GM18505 (cell line): ENCODE data around the gene CCDC183.
"Not testable (repeated sequence)": the region's sequence is repeated elsewhere in the genome, so short reads cannot be mapped to it uniquely, and the experiment has no call there.

ENCODE experiments used
- ATAC-seq: cut with Tn5 transposase; IDR thresholded peaks from one replicate; pipeline ENCODE4 v1.9.1; 2021; ENCODE audit not compliant: unreplicated experiment
- POLR2A ChIP-seq: IDR thresholded peaks from 4 replicates; pipeline ENCODE4 v1.6.1; 2011; ENCODE audit warnings: borderline replicate concordance; ENCODE audit not compliant: insufficient read depth, insufficient read length; ENCODE audit errors: extremely low read depth

The CCDC183 gene

DNA sequence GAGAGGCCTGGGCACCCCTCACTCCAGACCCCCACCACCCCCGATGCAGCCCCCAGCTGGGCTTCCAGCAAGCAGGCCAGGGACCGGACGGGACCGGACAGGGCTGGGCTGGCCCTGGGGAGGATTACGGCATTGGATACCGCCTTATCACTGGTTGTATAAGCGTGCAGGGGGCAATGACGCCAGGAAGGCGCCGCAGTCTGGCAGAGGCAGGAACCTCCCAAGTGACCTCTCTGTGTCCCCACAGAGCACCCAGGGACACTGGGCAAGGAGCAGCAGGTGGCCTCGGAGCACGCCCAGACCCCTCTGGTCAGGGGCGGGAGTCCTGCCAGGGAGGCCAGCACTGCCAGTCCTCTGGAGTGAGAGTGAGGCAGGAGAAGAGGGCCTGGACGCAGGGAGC, 31.1 kb upstream of the CCDC183 start:
- ATAC-seq: no peak
- TF ChIP-seq POLR2A: no peak

GRCh38 chr9:136765745-136766409, 30.3 kb upstream of the CCDC183 start:
- not testable (repeated sequence) for ATAC-seq

GRCh38 chr9:136766410-136767120, 29.6 kb upstream of the CCDC183 start:
- not testable (repeated sequence) for ATAC-seq

DNA sequence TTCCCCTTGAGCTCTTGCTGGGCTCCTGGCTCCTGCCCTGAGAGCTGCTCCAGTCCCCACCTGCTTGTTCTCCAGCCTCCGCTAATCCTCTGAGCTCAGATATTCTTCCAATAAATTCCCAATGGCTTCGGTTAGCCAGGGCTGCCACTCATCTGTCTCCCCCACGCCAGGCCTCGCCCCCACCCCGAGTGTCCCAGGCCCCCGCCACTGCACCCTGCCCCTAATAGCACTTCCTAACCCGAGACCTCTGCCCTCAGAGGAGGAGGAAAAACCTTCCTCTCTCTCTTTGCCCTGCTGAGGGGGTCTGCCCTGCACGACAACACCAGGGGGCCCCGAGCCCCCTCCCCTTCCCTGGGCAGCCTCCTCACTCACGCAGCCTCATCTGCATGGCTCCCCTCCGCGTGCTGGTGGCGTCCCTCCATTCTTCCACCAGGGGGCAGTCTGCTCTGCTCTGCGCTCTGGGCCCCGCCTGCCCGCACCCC, 26.4 kb upstream of the CCDC183 start:
- ATAC-seq: no peak
- no peak for TF ChIP-seq POLR2A

DNA sequence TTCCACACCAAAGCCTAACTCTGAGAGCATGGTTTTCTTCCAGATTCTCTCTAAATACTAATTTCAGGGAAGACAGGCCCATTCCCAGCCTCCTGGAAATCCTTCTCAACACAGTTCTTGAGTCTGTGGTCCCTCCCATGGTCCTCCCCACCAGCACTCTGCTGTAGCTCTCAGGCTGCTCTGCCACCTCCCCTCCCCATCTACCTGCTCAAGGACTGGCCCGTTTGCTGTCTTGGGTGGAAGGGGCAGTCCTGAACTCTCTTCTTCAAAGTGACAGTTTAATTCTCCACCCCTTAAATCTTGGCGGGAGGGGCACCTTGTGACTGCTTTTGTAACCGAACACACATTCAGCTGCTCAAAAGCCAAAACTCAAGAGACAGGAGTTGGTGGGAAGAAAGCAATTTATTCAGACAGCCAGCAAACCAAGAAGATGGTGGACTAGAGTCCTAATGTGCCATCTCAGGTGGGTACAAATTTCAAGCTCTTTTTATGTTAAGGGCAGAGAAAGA, 24.2 kb upstream of the CCDC183 start:
- TF ChIP-seq POLR2A: no peak
- ATAC-seq: no peak

- TF ChIP-seq POLR2A: no peak
- ATAC-seq: no peak
These were observed 22.6 kb upstream of the CCDC183 start for GRCh38 chr9:136773386-136774044.

GRCh38 chr9:136774416-136775045, 21.6 kb upstream of the CCDC183 start:
- ATAC-seq: no peak
- no peak for TF ChIP-seq POLR2A

GRCh38 chr9:136775191-136775590, 20.9 kb upstream of the CCDC183 start:
- TF ChIP-seq POLR2A: no peak
- no peak for ATAC-seq

DNA sequence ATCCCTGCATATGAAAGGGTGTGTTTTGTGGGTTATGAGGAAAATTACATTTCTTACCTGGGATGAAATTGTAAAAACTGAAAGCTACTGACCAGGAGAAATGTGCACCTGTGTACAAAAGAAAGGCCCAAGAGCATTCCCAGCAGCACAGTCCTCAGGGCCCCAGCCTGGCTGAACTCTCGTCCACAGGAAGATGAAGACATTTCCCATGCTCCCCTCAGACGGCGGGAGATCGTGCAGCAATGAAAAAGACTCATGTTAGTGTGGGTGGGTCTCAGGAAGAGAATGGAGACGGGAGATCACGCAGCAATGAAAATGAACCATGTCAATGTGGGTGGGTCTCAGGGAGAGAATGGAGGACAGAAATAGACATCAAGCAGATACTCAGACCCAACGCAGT, 19.2 kb upstream of the CCDC183 start:
- TF ChIP-seq POLR2A: no peak
- no peak for ATAC-seq

GRCh38 chr9:136777359-136777758, 18.8 kb upstream of the CCDC183 start:
- TF ChIP-seq POLR2A: no peak
- no peak for ATAC-seq

DNA sequence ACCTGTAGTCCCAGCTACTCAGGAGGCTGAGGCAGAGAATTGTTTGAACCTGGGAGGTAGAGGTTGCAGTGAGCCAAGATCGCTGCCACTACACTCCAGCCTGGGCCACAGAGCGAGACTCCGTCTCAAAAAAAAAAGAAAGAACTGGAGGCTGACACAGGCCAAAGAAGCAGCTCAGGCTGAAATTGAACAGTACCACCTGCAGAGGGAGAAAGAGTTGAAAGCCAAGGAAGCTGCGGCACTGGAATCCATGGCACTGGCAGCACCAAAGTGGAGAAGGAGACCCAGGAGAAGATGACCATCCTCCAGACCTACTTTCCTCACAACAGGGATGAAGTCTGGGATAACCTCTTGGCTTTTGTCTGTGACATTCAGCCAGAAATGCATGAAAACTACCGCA, 16.3 kb upstream of the CCDC183 start:
- TF ChIP-seq POLR2A: no peak
- ATAC-seq: no peak

GRCh38 chr9:136782452-136782851, 13.7 kb upstream of the CCDC183 start:
- no peak for TF ChIP-seq POLR2A
- no peak for ATAC-seq

- no peak for ATAC-seq
- TF ChIP-seq POLR2A: no peak
These were observed 11.7 kb upstream of the CCDC183 start for GRCh38 chr9:136784249-136784996.
